ENCODE data around the gene JSRP1.

JSRP1 gene

DNA sequence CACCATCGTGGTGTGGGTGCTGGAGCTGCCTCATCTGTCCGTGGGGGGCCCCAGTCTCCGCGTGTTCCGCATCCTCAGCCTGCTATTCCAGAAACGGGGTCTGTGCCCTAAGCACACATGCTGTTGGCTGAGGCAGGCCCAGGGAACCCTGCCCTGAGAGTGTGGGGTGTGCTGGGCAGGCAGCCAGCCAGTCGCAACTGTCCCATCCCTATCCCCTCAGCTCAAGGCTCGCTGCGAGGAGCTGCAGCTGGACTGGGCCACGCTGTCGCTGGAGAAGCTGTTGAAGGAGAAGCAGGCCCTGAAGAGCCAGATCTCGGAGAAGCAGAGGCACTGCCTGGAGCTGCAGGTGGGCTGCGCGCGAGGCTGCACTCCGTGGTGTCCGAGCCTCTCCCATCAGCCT lies 42.0 kb downstream of the JSRP1 start:
- DNase-seq: no peak

DNA sequence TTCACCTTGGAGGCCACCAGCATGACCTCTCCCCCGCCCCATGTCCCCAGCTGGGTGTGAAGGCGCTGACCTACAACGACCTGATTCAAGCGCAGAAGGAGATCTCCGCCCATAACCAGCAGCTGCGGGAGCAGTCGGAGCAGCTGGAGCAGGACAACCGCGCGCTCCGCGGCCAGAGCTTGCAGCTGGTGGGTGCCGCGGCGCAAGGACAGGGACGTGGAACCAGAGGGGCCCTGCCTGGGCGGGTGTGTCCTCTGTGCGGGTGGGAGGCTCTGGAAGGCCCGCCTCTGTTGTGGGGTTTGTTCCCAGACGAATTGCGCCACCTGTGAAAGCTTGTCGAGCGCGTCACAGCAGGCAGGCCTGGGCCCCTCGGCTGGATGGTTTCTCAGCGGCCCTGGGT lies 42.4 kb downstream of the JSRP1 start:
- no peak for DNase-seq

DNA sequence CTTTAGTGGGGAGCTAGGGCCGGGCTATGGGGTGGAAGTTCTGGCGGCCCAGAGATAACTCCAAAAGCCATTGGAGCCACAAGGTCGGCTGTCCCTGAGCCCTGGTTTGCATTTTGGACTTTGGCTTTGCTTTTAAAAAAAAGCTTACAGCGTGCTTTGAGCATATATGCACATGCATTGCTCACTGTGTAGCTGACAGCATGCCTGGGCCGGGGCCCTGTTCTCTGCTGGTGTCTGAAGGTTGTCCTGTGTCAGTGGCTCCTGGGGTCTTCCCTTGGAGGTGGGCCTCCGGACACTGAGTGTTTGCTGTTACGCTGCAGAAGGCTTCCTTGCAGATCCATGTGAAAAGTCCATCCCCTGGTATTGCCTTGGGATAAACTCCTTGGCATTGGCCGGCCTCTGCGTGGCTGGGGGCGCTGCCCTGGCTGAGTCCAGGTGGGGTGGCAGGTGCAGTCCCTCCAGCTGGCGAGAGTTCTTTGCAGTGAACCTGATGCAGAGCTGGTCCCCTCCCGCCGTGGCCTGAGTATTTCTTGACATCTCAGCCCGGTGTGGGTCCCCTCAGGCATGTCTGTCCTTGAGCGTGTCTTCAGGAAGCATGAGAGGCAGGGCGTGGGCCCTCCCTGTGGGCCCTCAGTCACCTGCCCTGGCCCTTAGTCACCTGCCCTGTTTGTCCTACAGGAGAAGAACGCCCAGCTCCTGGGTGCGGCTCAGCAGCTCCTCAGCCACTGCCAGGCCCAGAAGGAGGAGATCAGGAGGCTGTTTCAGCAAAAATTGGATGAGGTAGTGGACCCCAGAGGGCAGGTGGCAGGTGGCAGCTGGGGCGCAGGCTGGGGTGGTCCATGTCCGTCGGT lies 43.1 kb downstream of the JSRP1 start:
- DNase-seq: no peak

DNA sequence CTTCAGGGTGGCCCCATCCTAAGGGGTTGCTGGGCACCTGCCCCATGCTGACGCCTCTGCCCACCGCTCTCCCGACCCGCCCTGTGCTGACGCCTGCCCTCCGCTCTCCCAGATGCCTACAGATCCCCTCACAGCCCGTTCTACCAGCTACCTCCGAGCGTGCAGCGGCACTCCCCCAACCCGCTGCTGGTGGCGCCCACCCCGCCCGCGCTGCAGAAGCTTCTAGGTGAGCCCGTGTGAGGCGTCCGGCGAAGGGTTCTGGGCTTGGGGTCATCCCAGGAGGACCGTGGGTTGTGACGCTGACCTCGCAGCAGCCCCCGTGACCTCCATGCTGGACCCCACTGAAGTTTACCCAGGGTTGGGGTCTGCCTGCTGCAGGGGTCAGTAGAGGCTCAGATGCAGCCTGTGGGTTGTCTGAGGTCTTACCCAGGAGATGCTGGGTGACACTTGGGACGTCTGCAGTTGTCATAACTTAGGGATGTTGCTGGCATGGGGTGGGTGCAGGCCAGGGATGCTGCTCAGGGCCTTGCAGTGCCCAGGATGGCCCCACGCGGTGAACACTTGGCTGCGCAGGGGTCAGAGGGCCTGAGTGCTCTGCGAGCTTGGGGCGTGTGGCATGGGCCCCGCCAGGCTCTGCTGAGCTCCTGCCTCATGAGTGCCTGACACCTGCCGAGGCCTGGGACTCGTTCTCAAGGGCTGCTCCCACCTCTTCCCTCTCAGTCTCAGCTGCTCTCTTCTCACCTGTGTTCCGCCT lies 45.1 kb downstream of the JSRP1 start:
- DNase-seq: no peak

DNA sequence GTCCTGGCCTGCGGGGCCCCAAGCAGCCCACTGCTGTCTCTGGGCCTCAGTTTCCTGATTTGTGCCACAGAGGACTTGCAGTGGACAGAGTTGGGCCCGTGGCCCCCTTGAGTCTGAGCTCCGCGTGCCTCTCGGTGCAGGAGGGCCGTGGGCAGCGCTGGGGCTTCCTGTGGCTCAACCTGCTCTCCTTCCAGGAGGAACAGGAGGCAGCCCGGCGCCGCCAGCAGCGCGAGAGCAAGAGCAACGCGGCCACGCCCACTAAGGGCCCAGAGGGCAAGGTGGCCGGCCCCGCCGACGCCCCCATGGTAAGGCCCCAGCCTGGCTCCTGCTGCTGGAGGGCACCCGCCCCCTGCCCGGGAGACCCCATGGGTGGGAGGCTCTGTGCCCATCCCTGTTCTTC lies 46.0 kb downstream of the JSRP1 start:
- DNase-seq: no peak

DNA sequence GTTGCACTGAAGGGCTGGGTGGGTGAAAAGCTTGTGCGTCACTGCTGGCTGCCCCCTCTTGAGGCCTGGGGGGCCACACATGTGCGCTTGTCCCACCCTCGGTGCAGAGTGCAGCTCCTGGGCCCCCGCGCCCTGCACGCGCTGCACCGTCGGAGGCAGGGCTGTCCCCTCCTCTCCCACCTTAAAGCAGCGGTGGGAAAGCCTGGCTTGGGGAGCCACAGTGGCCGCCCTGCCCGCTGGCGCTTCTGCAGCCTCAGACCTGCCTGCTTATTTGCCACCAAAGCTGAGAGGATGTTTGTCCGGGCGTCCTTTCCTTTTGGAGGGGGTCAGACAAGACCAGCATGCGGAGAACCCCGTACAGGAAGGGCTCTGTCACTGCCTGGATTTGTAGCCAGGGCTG lies 46.8 kb downstream of the JSRP1 start:
- no peak for DNase-seq

DNA sequence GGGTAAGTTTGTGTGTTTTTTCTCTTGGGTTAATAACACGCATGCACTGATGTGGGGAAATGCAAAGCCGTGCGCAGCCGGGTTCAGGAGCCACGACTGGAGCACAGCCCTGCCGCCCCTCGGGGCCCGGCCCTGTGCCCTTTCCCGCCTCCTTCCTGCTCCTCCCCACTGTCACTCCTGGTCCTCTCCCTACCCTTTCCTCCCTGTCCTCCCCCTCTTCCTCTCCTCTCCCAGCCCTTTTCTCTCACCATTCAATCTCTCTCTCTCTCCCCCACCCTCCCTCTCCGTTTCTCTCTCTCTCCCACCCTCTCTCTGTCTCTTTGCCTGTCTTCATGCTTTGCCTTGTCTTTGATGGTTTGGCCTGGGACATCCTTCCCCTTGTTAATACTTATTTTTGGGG lies 47.2 kb downstream of the JSRP1 start:
- no peak for DNase-seq

DNA sequence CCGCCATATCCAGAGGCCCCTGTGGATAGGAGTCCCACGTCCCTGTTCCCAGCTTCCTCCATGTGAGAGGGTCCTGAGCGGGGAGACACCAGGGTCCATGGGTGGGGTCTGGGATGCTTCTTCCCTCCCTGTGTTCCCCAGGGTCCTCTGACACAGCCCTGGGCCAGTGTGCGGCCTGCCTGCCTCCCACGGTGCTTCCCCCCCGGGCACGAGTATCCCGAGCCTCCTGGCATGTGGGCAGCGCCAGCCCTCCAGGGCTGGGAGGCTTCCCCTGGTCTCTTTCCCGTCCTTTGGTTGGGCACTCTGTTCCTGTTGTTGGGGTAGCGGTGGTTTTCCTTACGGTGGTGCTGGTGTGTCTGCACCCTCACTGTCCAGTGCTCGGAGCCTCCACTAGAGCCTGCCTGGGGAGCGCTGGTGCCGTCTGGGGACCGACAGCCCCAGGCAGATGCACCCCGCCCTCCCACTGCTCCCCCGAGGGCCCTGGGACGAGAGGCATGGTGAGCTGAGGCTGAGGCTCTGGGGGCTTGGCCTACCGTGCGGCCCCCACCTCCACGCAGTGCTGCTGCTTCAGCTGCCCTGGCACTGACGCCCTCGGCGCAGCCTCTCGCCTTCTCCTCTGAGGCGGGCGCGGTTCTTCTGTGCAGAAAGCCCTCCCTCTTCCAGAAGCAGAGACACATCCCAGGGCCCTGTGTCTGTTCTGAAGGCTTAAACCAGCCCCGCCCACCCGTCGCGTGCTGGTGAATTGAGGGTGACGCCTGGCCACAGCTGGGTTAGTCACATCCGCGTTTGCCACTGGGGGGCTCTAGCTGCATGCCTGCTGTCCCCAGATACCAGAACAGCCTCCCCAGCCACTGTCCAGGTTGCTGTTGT lies 48.0 kb downstream of the JSRP1 start:
- no peak for DNase-seq

DNA sequence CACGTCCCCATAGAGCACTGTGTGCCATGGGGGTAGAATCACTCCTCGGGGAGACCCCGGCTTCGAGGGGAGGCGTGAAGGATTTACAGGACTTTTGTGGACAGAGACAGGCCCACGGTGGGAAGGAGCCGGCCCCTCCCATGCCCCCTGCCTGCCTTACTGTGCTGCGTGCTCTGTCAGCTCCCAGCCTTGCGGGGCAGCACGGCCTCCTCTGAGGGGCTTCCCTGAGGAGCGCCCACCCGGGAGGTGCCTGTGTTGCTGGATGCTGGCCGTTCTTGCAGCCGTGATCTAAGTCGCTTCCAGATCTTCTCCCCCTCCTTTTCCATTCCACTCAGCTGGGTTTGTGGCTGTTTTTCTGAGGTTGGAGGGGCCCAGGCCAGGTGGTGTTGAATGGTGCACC lies 49.2 kb downstream of the JSRP1 start:
- DNase-seq: no peak

DNA sequence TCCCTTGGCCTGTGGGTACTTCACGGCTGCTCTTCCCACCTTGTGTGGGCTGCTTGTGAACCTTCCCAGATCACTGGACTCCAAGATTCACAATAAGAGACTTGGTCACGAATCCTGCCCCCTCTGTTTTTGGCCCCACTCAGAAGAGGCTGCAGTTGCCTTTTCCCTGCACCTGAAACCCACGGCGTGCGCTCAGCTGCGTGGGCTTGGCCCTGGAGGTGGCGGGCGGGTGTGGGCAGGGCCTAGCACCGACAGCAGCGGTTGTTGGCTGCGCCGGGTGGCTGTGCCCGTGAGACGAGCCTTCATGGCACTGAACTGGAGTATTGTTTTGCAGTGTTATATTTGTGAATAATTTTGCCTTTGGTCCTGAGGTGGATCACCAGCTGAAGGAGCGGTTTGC lies 53.9 kb downstream of the JSRP1 start:
- no peak for DNase-seq

Data from activated CD8-positive, alpha-beta memory T cell treated with anti-CD3 and anti-CD28 coated beads, Interleukin-2, amount 50 U/mL, for 48 hours (primary cell).